Epidermal melanocyte (primary cell): ENCODE data around the gene GRID2.

Source experiments
- DNase-seq: peaks from one replicate; pipeline ENCODE4 v3.0.0; 2011; ENCODE audit warnings: low spot score; ENCODE audit not compliant: insufficient read length

Gene GRID2

GRCh38 chr4:92953462-92953861 lies 649.7 kb downstream of the GRID2 start:
- no peak for DNase-seq

- DNase-seq, result no peak
These were observed 658.1 kb downstream of the GRID2 start for GRCh38 chr4:92961881-92962280.

GRCh38 chr4:92962831-92963230 lies 659.1 kb downstream of the GRID2 start:
- no peak for DNase-seq

DNA sequence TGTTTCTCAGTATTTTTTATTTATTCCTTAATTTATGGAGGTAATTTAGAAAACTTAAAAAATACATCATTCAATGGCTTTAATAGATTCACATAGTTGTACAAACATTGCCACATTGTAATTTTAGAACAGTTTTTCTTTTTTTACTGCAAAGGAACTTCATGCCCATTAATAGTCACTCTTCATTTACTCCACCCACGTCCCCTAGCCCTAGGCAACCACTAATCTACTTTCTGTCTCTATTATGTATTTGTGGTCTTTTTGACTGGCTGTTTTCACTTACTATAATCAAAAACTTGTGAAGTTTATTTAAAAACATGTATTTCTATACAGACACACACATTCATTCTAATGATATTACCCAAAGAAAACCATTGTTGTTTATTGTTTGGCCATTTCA lies 664.8 kb downstream of the GRID2 start:
- no peak for DNase-seq

GRCh38 chr4:92968996-92969395 lies 665.2 kb downstream of the GRID2 start:
- no peak for DNase-seq

- DNase-seq, result peak; percentile 17
These were observed 666.0 kb downstream of the GRID2 start for GRCh38 chr4:92969650-92970379.

- no peak for DNase-seq
These were observed 667.2 kb downstream of the GRID2 start for GRCh38 chr4:92970996-92971395.

DNA sequence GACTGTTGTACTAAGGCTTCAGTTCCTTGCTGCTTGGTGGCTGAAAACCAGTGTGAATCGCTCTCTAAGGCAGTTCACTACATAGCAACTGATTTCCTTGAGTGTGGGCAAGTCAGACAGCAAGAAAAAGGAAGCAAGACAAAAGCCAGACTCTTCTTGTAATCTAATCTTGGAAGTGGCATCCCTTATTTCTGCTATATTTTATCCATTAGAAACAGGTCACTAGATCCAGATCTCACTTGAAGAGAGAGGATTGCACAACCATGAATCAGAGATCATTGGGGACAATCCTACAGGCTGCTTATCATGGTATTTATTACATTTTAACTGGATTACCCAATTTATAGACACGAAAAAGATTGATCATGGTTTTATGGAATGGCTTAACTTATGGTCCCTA lies 684.5 kb downstream of the GRID2 start:
- DNase-seq, result no peak

- DNase-seq, result no peak
These were observed 689.0 kb downstream of the GRID2 start for GRCh38 chr4:92992758-92993157.

DNA sequence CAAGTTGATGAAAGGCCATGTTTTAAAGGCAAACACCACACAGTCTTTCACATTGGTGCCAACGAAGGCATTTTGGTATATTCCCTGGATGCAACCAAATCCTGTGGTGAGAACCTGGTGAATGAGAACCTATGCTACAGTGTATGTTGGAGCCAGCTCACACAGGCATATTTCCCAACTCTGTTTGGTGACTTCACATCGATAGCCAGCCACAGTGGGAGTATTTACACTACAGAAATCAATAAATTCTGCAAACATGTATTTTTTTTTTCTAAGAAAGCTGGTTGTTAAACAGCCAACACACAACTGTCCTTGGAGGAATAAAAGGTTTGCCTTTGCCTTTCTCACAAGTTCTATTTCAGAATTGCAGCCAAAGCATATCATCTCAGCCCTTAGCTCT lies 691.0 kb downstream of the GRID2 start:
- DNase-seq, result no peak

GRCh38 chr4:92996533-92996932 lies 692.8 kb downstream of the GRID2 start:
- DNase-seq, result no peak

- no peak for DNase-seq
These were observed 697.1 kb downstream of the GRID2 start for GRCh38 chr4:93000910-93001309.

- no peak for DNase-seq
These were observed 698.5 kb downstream of the GRID2 start for GRCh38 chr4:93002240-93002639.

DNA sequence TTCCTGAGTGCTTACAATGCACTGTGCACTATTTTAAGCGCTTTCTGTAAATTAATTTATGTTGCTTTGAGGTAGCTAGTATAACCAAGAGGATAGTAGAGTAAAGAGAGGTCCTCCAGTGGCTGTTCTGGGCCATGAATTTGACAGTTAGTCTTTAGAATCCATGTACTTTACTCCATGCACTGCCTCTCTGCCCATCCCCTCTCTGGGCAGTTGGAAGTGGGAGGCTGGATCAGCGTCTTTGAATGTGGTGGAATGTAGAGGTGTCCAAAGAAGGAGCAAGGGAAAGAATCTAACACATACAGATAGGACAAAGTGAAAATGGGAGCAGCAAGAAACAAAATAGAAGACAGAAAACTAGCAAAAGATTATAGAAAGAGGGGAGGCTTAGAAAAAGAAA lies 712.6 kb downstream of the GRID2 start:
- DNase-seq, result no peak

GRCh38 chr4:93018243-93018642 lies 714.5 kb downstream of the GRID2 start:
- no peak for DNase-seq

DNA sequence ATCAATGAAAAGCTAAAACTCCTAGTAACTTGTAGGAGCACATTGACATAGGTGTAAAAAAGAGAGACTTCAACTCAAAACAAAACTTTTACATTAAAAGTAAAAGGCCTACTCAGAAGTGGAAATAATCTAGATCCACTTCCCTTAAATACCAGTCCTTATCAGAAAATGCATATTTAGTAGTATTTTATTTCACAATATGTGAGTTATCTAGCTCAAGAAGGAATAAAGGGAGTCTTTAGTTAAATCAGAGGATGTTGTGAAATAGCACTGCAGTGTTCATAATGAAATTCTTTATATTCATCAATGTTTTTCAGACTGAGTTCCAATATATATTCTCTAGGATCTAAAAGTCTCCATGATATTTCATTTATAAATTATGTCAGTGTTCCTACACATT lies 715.0 kb downstream of the GRID2 start:
- DNase-seq, result no peak

GRCh38 chr4:93029769-93030168 lies 726.0 kb downstream of the GRID2 start:
- no peak for DNase-seq

DNA sequence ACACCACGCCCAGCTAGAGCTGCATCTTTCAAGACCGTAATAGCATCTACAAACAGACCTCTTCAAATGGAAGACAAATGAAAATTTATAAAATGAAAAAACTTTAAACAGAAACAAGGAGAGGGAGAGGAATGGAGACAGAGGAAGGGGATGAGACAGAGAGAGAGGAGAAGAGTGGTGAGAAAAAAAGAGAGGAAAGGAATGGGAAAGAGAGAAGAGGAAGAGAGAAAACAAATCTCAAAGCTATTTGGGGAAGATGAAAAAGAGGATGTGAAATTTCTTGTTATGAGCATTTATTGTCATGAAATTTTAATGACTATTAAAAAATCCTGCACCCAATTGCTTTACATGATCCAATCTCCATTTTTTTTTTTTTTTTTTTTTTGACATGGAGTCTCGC lies 726.9 kb downstream of the GRID2 start:
- DNase-seq, result no peak

DNA sequence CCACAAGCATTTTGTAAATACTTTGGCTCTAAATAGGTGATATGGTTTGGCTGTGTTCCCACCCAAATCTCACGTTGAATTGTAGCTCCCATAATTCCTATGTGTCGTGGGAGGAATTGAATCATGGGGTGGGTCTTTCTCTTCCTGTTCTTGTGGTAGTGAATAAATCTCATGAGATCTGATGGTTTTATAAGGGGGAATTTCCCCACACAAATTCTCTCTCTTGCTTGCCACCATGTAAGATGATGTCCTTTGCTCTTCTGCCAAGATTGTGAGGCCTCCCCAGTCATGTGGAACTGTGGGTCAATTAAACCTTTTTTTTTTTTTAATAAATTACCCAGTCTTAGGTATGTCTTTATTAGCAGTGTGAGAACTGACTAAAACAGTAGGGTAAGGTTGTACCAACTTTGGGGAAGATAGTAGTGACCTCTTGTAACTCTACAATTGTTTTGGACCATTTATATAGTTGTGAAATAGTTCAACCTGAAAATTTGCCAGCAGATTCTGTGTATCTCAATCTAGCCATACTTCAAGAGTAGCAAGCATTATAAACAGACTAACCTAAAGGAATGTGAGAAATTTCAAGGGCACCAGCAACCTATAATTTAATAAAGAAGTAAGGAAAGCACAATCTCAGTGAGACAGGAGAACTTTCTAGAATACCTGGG lies 727.8 kb downstream of the GRID2 start:
- no peak for DNase-seq

DNA sequence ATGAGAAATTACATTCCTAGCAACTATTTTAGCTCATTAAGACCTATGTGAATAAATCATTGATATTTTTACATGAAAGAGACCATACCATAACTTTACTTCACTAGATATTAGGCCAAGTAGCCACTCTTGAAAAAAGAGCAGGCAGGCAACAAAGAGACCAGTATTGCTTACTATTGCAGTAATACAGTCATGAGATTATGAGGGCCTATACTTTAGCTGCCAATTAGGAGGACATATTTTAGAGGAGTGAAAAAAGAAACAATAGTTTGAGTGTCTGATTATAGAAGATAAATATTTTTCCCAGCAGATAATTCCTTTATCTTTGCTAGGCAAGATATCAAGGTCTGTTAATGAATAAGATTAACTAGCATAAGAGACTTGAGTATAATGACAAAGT lies 739.0 kb downstream of the GRID2 start:
- no peak for DNase-seq

DNA sequence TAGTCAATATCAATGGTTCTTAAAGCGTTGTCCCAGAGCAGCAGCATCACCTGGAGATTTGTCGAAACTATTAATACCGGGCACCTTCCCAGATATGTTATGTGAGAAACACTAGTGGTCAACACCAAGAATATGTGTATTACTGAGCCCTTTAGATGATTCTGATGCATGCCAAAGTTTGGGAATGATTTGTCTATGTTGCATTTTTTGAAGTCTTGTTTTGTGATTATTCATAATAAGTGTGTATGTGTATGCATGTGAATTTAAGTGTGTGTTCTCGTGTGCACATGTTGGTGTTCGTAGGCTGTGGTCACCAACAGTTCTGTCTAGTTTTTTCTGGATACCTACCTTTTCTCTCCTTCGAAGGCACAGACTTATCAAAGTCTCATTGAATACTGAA lies 749.4 kb downstream of the GRID2 start:
- no peak for DNase-seq

DNA sequence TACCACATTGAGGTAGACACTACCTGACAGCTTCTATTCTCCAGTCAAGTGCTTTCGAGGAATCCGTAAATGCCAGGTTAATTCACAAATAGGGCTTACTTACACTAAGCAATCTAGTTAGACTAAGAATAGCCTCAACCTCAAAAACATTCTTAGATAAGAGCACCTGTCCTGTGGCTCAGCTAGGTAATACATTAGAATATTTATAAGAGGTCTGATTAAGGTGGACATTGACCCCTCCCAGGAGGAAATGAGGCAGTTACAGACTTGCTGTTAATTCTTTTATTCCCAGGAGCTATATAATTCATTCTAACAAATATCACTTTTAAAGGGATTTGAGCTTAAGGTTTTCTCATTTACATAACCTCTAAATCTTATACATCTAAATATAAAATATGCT lies 758.1 kb downstream of the GRID2 start:
- no peak for DNase-seq

- DNase-seq, result no peak
These were observed 759.6 kb downstream of the GRID2 start for GRCh38 chr4:93063325-93063724.
